ENCODE measurements around the gene WDR76.
A peak's percentile ranks its signal among the peaks of the same experiment; 100 is the strongest.

The WDR76 gene

DNA sequence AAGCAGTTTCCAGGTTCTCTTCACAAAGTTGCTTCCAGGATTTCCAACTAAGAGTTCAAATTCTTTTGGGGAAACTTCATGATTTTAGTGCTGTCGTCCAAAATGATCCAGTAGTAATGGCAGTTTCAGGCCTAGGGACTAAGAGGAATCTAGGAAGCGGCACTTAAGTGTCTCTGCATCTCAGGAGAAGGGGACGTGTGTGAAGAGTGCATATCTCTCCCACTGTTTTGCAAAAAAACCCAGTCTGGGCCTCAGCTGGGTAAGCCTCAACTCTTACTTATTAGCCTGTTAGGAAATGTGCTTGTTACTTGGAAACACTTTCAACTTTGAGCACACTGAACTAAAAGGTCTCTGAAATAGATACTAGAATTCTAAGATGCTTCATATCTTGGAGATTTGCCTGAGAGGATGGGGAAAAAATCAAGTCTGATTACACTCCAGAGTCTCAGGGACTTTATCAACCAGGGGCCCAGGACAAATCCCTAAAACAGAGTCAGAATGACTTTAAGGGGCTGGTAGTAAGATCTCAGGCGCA, 81.8 kb downstream of the WDR76 start:
- 100% methylated on average over 3 of the region's 4 CpGs for WGBS
- Histone ChIP-seq H3K9ac (ENCODE audit: low read length) (peak overlapping the region; percentile 49), H3K79me1 (replicated peaks; ENCODE audit: low read length, poor library complexity, severe bottlenecking) (no peaks in the 10 kb centered on the region), H2BK15ac (ENCODE audit: low read depth, poor library complexity, severe bottlenecking) (no peak overlapping the region), H3K36me3 (ENCODE audit: control insufficient read depth in 1 of 2, insufficient read depth in 2 of 2, low read depth in 1 of 2, low read length in 2 of 2) (peaks cover 6 to 8% of the 10 kb centered on the region in 2 experiments), H3K27me3 (ENCODE audit: control insufficient read depth in 1 of 2, insufficient read depth in 1 of 2, low read length in 2 of 2) (no peaks in the 10 kb centered on the region), H2AK5ac (ENCODE audit: low read length, severe bottlenecking) (no peak overlapping the region), H2BK12ac (ENCODE audit: low read length in 2 of 2) (no peak overlapping the region), H3K14ac (ENCODE audit: low read length in 2 of 2) (no peak overlapping the region), H4K8ac (ENCODE audit: low read length) (no peak overlapping the region), H3K18ac (ENCODE audit: low read depth in 1 of 2, low read length in 2 of 2) (no peak overlapping the region), H3K27ac (ENCODE audit: low read length, poor library complexity, severe bottlenecking) (no peak overlapping the region), H3K4me1 (ENCODE audit: control insufficient read depth, insufficient read depth, low read depth, low read length) (peaks cover 10% of the 10 kb centered on the region), H3K23ac (ENCODE audit: low read length in 2 of 2) (no peak overlapping the region), H2BK5ac (ENCODE audit: low read depth, low read length, poor library complexity, severe bottlenecking) (no peak overlapping the region), H3K4me3 (ENCODE audit: insufficient read depth in 1 of 2, low read depth in 1 of 2, low read length in 2 of 2) (no peak overlapping the region), H3K4ac (ENCODE audit: low read depth in 1 of 2, low read length in 2 of 2) (no peak overlapping the region), H3K4me2 (ENCODE audit: low read length, poor library complexity, severe bottlenecking) (no peak overlapping the region), H4K91ac (ENCODE audit: low read length) (no peak overlapping the region), H3K9me3 (ENCODE audit: control insufficient read depth, low read length) (no peaks in the 10 kb centered on the region), H2AFZ (ENCODE audit: low read depth, low read length) (no peak overlapping the region), H2BK120ac (ENCODE audit: low read depth, low read length) (no peak overlapping the region)
- DNase-seq, result no peak

DNA sequence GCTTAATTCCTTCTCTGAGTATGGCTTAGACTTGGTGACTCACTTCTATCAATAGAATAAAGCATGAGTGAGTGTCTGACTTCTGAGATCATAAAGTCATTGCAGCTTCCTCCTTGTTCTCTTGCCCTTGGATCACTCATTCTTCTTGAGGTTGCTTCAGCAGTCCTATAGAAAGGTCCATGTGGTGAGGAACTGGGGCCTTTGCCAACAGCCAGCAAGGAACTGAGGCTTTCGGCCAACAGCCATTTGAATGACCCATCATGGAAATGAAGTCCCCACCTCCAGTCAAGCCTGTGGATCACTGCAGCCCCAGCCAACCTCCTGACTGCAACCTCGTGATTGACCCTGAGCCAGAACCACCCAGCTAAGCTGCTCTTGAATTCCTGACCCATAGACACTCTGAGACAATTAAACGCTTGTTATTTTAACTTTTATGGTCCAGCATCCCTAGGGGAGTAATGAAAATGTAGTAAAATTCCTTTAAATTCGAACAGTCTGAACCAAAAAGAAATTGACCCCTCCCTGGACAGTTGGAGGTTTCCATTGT, 84.5 kb downstream of the WDR76 start:
- Histone ChIP-seq H4K8ac (ENCODE audit: low read length) (no peak overlapping the region), H3K36me3 (ENCODE audit: control insufficient read depth in 1 of 2, insufficient read depth in 2 of 2, low read depth in 1 of 2, low read length in 2 of 2) (peaks cover 0 to 6% of the 10 kb centered on the region in 2 experiments), H2BK15ac (ENCODE audit: low read depth, poor library complexity, severe bottlenecking) (no peak overlapping the region), H3K9ac (ENCODE audit: low read length) (peak overlapping the region; percentile 58), H3K4me2 (ENCODE audit: low read length, poor library complexity, severe bottlenecking) (no peak overlapping the region), H4K91ac (ENCODE audit: low read length) (no peak overlapping the region), H3K79me1 (replicated peaks; ENCODE audit: low read length, poor library complexity, severe bottlenecking) (no peaks in the 10 kb centered on the region), H3K4ac (ENCODE audit: low read depth in 1 of 2, low read length in 2 of 2) (no peak overlapping the region), H3K4me3 (ENCODE audit: insufficient read depth in 1 of 2, low read depth in 1 of 2, low read length in 2 of 2) (no peak overlapping the region), H2BK120ac (ENCODE audit: low read depth, low read length) (no peak overlapping the region), H2AFZ (ENCODE audit: low read depth, low read length) (no peak overlapping the region), H3K27ac (ENCODE audit: low read length, poor library complexity, severe bottlenecking) (no peak overlapping the region), H3K18ac (ENCODE audit: low read depth in 1 of 2, low read length in 2 of 2) (no peak overlapping the region), H3K23ac (ENCODE audit: low read length in 2 of 2) (no peak overlapping the region), H2AK5ac (ENCODE audit: low read length, severe bottlenecking) (no peak overlapping the region), H3K9me3 (ENCODE audit: control insufficient read depth, low read length) (no peaks in the 10 kb centered on the region), H3K27me3 (ENCODE audit: control insufficient read depth in 1 of 2, insufficient read depth in 1 of 2, low read length in 2 of 2) (no peaks in the 10 kb centered on the region), H2BK5ac (ENCODE audit: low read depth, low read length, poor library complexity, severe bottlenecking) (no peak overlapping the region), H3K14ac (ENCODE audit: low read length in 2 of 2) (peak overlapping the region in 1 of 2 experiments; percentile 3), H2BK12ac (ENCODE audit: low read length in 2 of 2) (no peak overlapping the region), H3K4me1 (ENCODE audit: control insufficient read depth, insufficient read depth, low read depth, low read length) (peaks cover 15% of the 10 kb centered on the region)
- peak; percentile 62 for DNase-seq
- 80% methylated on average over 4 of the region's 4 CpGs for WGBS

DNA sequence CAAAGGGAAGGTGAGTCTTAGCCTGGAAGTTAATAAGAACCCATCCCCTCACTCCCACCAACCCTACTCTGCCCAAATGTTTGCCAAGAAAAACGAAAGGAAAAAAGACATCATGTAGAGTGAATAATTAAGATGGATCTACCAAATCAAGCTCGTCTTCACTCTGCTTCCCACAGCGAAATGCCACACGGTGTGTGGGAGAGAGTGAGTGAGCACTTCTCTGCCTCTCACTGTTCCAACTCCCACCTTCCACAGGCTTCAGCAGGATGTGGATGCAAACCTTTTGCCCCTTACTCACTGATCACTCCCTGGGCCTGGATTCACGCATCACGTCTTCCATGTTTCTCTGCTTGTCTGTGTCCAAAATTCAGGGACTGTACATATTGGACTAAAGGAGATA, 85.4 kb downstream of the WDR76 start:
- Histone ChIP-seq H2BK5ac (ENCODE audit: low read depth, low read length, poor library complexity, severe bottlenecking) (no peak overlapping the region), H3K9me3 (ENCODE audit: control insufficient read depth, low read length) (no peaks in the 10 kb centered on the region), H3K23ac (ENCODE audit: low read length in 2 of 2) (no peak overlapping the region)

DNA sequence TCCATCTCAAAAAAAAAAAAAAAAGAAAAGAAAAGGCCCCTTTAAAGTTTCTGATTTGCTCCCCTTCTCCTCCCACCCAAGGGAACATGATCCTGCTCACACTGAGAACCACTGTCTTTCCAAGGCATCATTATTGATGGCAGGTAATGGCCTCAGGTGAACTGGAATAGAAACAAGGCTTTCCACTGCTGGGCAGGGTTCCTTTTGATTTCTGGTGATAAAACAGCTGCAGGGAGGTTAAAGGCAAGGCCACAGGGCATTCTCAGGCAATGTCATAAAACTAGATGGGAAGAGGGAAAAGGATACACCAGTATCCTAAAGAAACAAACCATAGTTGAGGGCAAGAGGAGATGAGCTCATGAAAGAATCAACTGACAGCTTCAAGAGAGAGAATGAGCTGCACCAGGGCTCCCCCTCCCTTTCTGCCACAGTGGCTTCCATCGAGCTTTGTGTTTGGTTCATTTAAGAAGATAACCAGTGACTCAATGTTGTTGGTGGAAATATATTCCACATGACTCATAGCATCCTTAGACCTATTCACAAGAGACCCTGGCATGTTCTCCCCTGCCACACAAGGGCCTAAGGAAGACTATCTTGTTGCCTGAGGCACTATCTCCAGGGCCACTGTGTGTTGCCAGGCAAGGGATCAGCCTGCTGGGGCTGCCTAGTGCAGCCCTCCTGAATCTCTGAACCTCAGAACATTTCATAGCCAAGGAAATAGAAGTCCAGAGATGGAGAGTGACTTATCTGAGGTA, 86.4 kb downstream of the WDR76 start:
- Histone ChIP-seq H3K36me3 (ENCODE audit: control insufficient read depth in 1 of 2, insufficient read depth in 2 of 2, low read depth in 1 of 2, low read length in 2 of 2) (peaks cover 0 to 6% of the 10 kb centered on the region in 2 experiments), H2AFZ (ENCODE audit: low read depth, low read length) (no peak overlapping the region), H2BK120ac (ENCODE audit: low read depth, low read length) (no peak overlapping the region), H3K4ac (ENCODE audit: low read depth in 1 of 2, low read length in 2 of 2) (peak overlapping the region in 1 of 2 experiments; percentile 22), H3K4me2 (ENCODE audit: low read length, poor library complexity, severe bottlenecking) (no peak overlapping the region), H3K4me1 (ENCODE audit: control insufficient read depth, insufficient read depth, low read depth, low read length) (peaks cover 15% of the 10 kb centered on the region), H4K91ac (ENCODE audit: low read length) (no peak overlapping the region), H2BK5ac (ENCODE audit: low read depth, low read length, poor library complexity, severe bottlenecking) (no peak overlapping the region), H2BK12ac (ENCODE audit: low read length in 2 of 2) (peak overlapping the region in 1 of 2 experiments; percentile 40), H3K79me1 (replicated peaks; ENCODE audit: low read length, poor library complexity, severe bottlenecking) (no peaks in the 10 kb centered on the region), H2BK15ac (ENCODE audit: low read depth, poor library complexity, severe bottlenecking) (no peak overlapping the region), H3K9me3 (ENCODE audit: control insufficient read depth, low read length) (no peaks in the 10 kb centered on the region), H3K18ac (ENCODE audit: low read depth in 1 of 2, low read length in 2 of 2) (peak overlapping the region; percentile 9 to 11), H2AK5ac (ENCODE audit: low read length, severe bottlenecking) (peak overlapping the region; percentile 63), H3K9ac (ENCODE audit: low read length) (peak overlapping the region; percentile 82), H3K4me3 (ENCODE audit: insufficient read depth in 1 of 2, low read depth in 1 of 2, low read length in 2 of 2) (peak overlapping the region in 1 of 2 experiments; percentile 47), H4K8ac (ENCODE audit: low read length) (no peak overlapping the region), H3K27ac (ENCODE audit: low read length, poor library complexity, severe bottlenecking) (peak overlapping the region; percentile 75), H3K14ac (ENCODE audit: low read length in 2 of 2) (no peak overlapping the region), H3K27me3 (ENCODE audit: control insufficient read depth in 1 of 2, insufficient read depth in 1 of 2, low read length in 2 of 2) (no peaks in the 10 kb centered on the region), H3K23ac (ENCODE audit: low read length in 2 of 2) (no peak overlapping the region)
- peak; percentile 97 for DNase-seq
- WGBS, result no CpG with 5 or more reads among the region's 1 CpG

More for the DNA sequence above, 85.4 kb downstream of the WDR76 start:
- peak overlapping the region; percentile 5 to 28 for H3K18ac ChIP-seq (ENCODE audit: low read depth in 1 of 2, low read length in 2 of 2)
- no peak overlapping the region for H4K8ac ChIP-seq (ENCODE audit: low read length)
- H3K4me3 ChIP-seq (ENCODE audit: insufficient read depth in 1 of 2, low read depth in 1 of 2, low read length in 2 of 2), result peak overlapping the region in 1 of 2 experiments; percentile 38
- H2AFZ ChIP-seq (ENCODE audit: low read depth, low read length), result no peak overlapping the region
- no peak overlapping the region for H2BK120ac ChIP-seq (ENCODE audit: low read depth, low read length)
- peak overlapping the region in 1 of 2 experiments; percentile 79 for H3K4ac ChIP-seq (ENCODE audit: low read depth in 1 of 2, low read length in 2 of 2)
- H2BK12ac ChIP-seq (ENCODE audit: low read length in 2 of 2), result peak overlapping the region; percentile 23 to 45
- H2BK15ac ChIP-seq (ENCODE audit: low read depth, poor library complexity, severe bottlenecking), result no peak overlapping the region
- peak overlapping the region; percentile 47 for H4K91ac ChIP-seq (ENCODE audit: low read length)
- no peak overlapping the region for H3K27ac ChIP-seq (ENCODE audit: low read length, poor library complexity, severe bottlenecking)
- H3K4me2 ChIP-seq (ENCODE audit: low read length, poor library complexity, severe bottlenecking), result no peak overlapping the region
- no peak for DNase-seq
- WGBS, result 97% methylated on average over 5 of the region's 6 CpGs
- H3K9ac ChIP-seq (ENCODE audit: low read length), result peak overlapping the region; percentile 58
- no peaks in the 10 kb centered on the region for H3K27me3 ChIP-seq (ENCODE audit: control insufficient read depth in 1 of 2, insufficient read depth in 1 of 2, low read length in 2 of 2)
- H3K4me1 ChIP-seq (ENCODE audit: control insufficient read depth, insufficient read depth, low read depth, low read length), result peaks cover 15% of the 10 kb centered on the region
- H3K14ac ChIP-seq (ENCODE audit: low read length in 2 of 2), result no peak overlapping the region
- H3K36me3 ChIP-seq (ENCODE audit: control insufficient read depth in 1 of 2, insufficient read depth in 2 of 2, low read depth in 1 of 2, low read length in 2 of 2), result peaks cover 0 to 6% of the 10 kb centered on the region in 2 experiments
- H2AK5ac ChIP-seq (ENCODE audit: low read length, severe bottlenecking), result peak overlapping the region; percentile 60
- no peaks in the 10 kb centered on the region for H3K79me1 ChIP-seq (replicated peaks; ENCODE audit: low read length, poor library complexity, severe bottlenecking)
